Activated T-helper 1 cell treated with Interleukin-2 at 50 U/mL for 16 hours (primary cell): ENCODE results near the gene STK32B.

Experiments used
- DNase-seq: peaks from one replicate; pipeline ENCODE4 v3.0.0-alpha.2; 2020; ENCODE audit warnings: low read depth

The STK32B gene

GRCh38 chr4:5365071-5366008 lies 314.1 kb downstream of the STK32B start:
- no peak for DNase-seq

- DNase-seq: no peak
Observed at GRCh38 chr4:5366009-5366386, 314.7 kb downstream of the STK32B start.

GRCh38 chr4:5366421-5366820 lies 315.1 kb downstream of the STK32B start:
- no peak for DNase-seq

DNA sequence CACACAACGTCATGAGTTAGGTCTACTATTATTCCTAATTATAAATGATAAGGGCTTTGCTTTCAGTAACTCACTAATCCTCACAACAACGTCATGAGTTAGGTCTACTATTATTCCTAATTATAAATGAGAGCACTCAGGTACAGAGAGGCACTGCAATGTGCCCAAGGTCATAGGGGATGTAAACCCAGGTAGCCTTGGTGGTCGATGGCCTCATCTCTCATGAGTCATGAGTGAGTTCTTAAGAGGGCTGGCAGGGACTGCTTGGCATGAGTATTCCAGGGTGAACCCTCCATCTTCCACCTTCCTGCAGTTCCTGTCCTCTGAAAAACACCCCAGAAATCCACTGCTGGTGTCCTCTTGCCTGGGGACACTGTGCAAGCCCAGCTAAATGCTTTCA lies 317.1 kb downstream of the STK32B start:
- DNase-seq: no peak

- DNase-seq: no peak
Observed at GRCh38 chr4:5370286-5370685, 319.0 kb downstream of the STK32B start.

DNA sequence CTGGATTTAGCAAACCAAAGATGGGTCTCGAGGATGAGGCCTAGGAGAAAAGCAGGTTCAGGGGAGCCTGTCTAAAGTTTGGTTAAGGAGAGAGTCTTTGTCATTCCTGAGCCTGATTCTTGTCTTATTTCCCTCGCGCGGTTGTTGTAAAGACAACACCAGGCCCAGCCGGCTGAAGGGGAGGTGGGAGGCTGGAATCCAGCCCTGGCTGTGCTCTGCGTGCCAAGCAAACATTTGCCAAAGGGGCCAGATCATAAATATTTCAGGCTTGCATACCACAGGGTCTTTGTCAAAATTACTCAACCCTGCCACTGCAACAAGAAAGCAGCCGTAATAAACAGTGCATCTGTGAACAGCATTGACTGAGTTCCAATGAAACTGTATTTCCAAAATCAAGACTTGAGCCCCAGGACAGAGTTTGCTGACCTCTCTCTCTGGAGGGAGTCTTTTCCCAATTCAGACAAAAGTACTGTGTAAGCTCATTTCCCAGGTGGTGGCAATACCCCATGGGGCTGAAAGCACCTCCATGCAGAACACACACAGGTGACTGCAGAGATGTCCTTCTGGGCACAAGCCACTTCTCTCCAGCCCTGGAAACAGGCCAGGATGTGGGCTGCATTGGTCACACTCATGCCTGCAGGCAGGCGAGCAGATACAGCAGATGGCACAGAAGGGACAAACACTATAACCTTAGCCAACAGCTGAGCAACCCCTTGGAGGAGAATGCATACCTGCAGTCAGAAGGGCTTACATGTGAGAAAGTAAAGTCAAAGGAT lies 320.3 kb downstream of the STK32B start:
- no peak for DNase-seq

GRCh38 chr4:5372198-5372597 lies 320.9 kb downstream of the STK32B start:
- no peak for DNase-seq

DNA sequence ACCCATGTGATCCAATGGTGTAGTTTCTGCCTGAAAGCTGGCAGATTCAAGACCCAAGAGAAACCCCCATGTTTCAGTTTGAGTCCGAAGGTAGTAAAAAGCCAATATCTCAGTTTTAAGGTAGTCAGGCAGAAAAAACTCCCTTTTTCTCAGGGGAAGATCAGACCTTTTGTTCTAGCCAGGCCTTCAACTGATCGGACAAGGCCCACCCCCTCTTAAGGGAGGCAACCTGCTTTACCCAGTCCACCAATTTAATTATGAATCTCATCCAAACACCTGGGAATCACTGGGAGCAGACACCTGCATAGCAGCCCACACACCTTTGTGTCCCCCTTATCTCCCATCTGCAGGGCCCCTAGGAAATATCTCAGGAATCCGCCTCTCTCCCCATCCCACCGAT lies 322.0 kb downstream of the STK32B start:
- DNase-seq: no peak

DNA sequence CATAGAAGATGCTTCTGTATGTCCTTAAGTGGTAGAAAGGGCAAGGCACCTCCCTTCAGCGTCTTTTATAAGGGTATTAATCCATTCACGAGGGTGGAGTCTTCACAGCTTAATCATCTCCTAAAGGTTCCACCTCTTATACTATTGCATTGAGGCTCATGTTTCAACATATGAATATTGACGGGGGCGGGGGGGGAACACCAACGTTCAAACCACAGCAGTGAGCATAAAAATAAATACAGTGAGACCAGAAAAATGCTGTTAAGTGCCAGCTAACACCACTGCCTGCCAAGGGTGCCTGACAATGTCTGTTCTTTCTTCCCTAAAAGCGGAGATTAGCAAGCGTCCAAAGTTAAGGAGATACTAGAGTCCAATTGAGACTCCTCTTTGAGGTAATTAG lies 323.3 kb downstream of the STK32B start:
- no peak for DNase-seq

DNA sequence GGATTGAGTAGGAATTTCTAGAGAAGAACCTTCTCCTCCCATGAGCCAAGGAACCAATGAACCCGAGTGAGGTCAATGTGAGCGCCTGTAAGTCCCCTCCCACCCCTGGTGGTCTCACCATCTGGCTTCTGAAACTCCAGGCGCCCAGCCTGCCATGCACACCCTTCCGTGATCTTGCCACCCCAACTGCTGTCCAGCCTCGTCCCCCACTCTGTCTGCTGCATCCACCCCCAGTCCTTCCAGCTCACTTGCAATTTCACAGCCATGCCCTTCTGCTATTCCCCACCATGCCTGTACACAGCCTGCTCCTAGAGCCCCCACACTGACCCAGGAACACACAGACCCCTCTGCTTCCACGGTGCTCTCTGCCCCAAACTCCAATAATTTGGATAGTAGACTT lies 323.7 kb downstream of the STK32B start:
- no peak for DNase-seq

- DNase-seq: no peak
Observed at GRCh38 chr4:5376015-5376414, 324.7 kb downstream of the STK32B start.

DNA sequence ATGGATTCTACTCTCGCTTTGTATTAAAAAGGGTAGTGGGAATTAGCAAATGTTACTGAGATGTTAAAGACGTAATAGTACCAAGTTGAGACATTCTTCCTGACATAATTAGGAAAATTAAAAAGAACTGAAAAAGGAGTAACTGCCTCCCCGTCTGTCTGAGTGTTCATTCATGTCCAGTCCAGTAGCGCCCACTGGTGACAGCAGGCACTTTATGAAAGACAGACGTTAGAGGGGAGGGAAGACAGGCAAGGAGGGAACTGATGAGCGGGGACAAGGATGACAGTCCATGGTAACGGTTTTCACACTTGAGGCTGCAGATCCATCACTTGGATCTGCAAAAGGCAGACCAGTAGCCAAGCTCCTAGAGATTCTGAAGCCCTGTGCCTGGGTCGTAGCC lies 326.7 kb downstream of the STK32B start:
- no peak for DNase-seq

DNA sequence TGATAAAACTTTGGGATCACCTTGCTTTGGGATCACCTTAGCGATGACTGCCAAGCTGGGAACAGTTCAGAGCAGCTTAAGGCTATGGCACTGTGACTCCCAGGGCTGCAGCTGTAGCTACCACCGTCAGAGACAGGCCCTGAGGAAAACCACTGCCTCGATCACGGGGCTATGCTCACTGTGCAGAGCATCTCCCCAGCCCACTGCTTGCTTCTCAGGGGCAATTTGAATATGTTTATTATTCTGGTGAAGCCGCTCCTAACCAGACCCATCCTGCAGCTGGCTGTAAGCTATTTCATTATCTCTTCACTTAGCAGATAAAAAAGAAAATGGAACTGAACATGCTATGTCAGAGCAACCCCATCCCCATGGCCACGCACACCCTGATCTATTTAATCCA lies 328.6 kb downstream of the STK32B start:
- no peak for DNase-seq

DNA sequence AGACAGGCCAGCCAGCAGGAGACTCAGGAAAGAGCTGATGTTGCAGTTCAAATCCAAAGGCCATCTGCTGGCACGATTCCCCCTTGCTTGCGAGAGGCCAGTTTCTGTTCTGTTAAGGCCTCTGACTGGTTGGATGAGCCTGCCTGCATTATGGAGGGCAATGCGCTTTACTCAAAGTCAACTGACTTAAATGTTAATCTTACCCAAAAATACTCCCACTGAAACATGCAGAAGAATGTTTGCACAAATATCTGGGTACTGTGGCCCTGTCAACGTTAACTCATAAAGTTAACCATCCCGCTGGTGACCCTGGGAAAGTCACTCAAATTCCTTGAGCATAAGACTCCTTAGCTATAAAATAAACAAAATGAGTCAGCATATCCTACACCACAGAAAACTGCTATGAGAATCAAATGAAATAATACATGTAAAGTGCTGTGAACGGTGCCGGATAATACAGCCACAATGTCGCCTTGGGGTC lies 330.7 kb downstream of the STK32B start:
- no peak for DNase-seq

GRCh38 chr4:5383191-5383980 lies 332.1 kb downstream of the STK32B start:
- DNase-seq: no peak

DNA sequence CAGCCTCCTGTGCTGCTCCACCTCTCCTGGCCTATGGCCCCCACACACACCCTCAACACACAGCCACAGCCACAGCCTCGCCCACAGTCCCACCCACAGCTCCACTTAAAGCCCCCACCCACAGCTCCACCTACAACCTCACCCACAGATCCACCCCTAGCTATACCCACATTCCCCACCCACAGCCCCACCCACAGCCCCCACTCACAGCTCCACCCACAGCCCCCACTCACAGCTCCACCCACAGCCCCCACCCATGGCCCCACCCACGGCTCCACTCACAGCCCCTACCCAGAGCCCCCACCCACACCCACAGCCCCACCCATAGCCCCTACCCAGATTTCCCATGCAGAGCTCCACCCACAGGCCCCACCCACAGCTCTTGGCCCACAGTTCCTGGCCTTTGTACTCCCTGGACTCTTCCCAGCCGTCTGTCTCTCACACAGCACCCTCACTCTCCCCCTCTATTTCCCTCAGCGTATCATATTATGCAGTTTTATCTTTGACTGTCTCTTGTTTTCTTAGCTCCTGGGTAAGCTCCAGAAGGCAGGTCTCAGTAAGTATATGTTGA lies 334.5 kb downstream of the STK32B start:
- no peak for DNase-seq

DNA sequence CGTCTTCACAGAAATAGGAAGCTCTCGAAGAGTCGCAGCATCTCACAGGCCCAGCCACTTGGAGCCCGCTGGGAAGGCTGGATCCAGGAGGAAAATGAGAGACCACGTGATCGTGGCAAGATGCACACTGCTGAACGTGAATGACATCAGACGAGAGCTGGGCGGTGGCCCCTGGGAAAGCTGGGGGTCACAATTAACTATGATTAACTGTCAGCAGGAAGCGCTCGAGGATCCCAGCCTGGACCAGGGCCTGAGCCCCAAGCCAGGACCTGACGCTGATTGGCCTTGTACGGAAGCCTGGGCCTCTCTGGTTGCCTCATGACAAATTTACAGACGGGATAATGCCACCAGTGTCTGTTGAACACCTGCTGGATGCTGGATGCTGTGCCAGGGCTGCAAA lies 335.6 kb downstream of the STK32B start:
- DNase-seq: no peak

DNA sequence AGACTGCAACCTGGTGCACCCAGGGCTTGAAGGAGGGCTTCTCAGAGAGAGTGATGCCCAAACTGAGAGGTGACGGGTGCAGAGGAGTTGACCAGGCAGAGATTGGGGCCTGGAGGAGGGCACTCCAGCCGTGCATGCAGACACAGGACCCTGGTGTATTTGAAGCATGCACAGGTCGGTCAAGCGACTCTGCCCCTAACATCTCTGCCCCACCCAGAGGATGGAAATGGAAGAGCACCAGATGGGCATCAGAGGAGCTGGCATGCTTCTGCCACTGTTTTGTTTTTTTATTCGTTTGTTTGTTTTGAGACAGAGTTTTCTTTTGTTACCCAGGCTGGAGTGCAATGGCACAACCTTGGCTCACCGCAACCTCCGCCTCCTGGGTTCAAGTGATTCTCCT lies 336.2 kb downstream of the STK32B start:
- no peak for DNase-seq

- DNase-seq: no peak
Observed at GRCh38 chr4:5389756-5390310, 338.6 kb downstream of the STK32B start.

DNA sequence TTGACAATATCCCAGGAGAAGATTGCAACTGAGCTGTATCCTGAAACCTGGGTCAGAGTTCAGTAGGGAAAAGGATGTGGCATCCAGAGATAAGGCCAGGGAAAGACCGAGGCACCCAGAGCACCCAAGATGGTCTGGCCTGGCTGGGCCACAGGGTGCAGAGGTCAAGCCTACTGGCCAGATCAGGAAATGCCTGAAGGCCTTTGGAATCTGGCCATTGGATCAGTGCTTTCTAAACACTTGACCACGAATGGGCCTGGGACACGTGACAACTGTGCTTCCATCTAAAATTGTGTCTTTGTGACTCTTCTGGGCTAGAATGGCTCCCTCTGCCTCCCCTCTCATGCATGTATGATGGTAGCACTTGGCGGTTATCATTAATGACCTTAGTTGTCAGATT lies 340.2 kb downstream of the STK32B start:
- no peak for DNase-seq

DNA sequence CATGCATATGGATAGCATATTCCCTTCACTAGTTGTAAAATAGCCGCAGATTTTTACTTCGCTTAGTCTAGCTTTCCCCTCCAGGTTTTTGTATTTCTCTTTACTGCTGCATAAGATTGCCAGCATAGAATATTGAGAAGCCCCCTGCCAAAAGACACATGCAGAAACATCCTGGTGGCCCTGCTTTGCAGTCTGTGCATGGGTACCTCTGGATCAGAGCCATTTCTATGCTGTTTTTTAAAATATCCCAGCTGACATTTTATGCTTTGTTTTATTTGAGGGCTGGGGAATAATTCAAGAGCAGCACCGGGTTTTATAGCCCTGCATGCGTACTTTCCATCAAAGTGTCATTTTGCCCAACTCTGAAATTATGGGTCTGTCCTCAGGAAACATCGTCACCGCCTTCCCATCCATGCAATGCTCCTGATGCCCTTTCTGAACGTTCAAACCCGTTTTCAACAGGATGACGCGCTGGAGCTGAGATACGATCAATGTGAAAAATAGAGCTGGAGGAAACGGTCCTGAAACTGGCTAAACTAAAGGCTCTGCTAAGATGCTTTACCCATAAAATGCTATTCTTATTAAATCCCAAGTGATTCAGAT lies 342.7 kb downstream of the STK32B start:
- DNase-seq: no peak
